NB4 (cell line): ENCODE results near the gene CYP39A1.

ENCODE experiments used
- POLR2A ChIP-seq: IDR thresholded peaks from 2 replicates; pipeline ENCODE4 v1.6.1; 2011; ENCODE audit warnings: mild to moderate bottlenecking; ENCODE audit not compliant: insufficient read length; ENCODE audit errors: extremely low read depth
- TF ChIP-seq, protein P1 (sequence below): IDR thresholded peaks from one replicate; pipeline ENCODE4 v1.5.1; 2012; ENCODE audit warnings: low read depth, low read length

DNA sequence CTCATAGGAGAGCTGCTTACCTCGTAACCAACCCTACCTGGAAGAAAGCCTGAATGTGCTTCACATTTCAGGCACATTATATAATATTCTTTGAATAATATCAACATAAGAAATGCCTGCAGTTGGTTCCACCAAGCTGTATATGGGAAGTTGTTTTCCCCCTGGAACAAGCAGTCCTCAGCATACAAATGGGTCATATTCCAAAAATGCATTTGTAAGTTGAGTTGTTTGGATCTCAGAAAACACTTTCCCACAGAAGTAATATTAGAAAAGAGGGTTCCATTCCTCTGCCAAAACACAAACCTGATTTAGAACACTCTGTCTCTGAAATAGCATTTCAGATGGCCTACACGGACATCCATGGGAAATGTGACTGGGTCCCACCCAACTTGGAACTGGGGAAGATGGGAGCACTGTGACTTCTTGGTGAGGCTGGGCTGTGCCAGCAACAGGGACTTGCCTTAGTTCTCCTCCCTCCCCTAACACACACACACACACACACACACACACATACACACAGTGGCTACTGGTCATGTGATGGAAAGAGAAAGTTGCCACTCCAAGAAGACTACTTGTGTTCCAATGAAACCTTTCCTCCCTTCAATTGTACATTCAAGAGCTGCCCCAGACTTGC lies 150.0 kb downstream of the CYP39A1 start:
- no peak for TF ChIP-seq POLR2A
- TF ChIP-seq, protein P1, sequence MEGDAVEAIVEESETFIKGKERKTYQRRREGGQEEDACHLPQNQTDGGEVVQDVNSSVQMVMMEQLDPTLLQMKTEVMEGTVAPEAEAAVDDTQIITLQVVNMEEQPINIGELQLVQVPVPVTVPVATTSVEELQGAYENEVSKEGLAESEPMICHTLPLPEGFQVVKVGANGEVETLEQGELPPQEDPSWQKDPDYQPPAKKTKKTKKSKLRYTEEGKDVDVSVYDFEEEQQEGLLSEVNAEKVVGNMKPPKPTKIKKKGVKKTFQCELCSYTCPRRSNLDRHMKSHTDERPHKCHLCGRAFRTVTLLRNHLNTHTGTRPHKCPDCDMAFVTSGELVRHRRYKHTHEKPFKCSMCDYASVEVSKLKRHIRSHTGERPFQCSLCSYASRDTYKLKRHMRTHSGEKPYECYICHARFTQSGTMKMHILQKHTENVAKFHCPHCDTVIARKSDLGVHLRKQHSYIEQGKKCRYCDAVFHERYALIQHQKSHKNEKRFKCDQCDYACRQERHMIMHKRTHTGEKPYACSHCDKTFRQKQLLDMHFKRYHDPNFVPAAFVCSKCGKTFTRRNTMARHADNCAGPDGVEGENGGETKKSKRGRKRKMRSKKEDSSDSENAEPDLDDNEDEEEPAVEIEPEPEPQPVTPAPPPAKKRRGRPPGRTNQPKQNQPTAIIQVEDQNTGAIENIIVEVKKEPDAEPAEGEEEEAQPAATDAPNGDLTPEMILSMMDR, result no peak
